IMR-90 (cell line): ENCODE data around the gene CEBPB.

Experiments used
- RAD21 ChIP-seq: IDR thresholded peaks from 2 replicates; pipeline ENCODE4 v1.6.1; 2012; ENCODE audit warnings: low read length, improper control_type of control experiment
- TF ChIP-seq, protein P1 (sequence below): fragments of 150-350 bp; IDR thresholded peaks from 2 replicates; pipeline ENCODE4 v1.6.1; 2017; ENCODE audit warnings: mild to moderate bottlenecking, antibody characterized with exemption, low read length, low read depth

GRCh38 chr20:50218987-50219435 is 28.4 kb downstream of the CEBPB start:
- TF ChIP-seq, protein P1, sequence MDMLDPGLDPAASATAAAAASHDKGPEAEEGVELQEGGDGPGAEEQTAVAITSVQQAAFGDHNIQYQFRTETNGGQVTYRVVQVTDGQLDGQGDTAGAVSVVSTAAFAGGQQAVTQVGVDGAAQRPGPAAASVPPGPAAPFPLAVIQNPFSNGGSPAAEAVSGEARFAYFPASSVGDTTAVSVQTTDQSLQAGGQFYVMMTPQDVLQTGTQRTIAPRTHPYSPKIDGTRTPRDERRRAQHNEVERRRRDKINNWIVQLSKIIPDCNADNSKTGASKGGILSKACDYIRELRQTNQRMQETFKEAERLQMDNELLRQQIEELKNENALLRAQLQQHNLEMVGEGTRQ, result no peak
- no peak for TF ChIP-seq RAD21
